SU-DHL-6 (cell line): ENCODE measurements around the gene CUL9.
A peak's percentile ranks its signal among the peaks of the same experiment; 100 is the strongest.

Experiments
- H2AFZ ChIP-seq: fragments of 200-600 bp; sonication (generic); 2 replicates; pipeline ENCODE4 v1.6.1; 2014; ENCODE audit warnings: low read depth, mild to moderate bottlenecking, moderate library complexity, mixed read lengths, antibody characterized with exemption, low read length; ENCODE audit not compliant: severe bottlenecking
- H3F3A ChIP-seq: fragments of 200-600 bp; shearing (Covaris generic); 2 replicates; pipeline ENCODE4 v1.6.0; 2016; ENCODE audit warnings: antibody characterized with exemption, mild to moderate bottlenecking; ENCODE audit not compliant: insufficient read depth
- H3K27ac ChIP-seq: fragments of 200-600 bp; sonication (generic); 2 replicates; pipeline ENCODE4 v1.5.1; 2016; ENCODE audit warnings: low read depth, mild to moderate bottlenecking, low read length, moderate library complexity, mixed read lengths
- H3K27me3 ChIP-seq: fragments of 200-600 bp; sonication (generic), shearing (Covaris generic); 2 replicates; pipeline ENCODE4 v1.6.0; 2014; ENCODE audit warnings: mild to moderate bottlenecking, low read length
- H3K36me3 ChIP-seq: fragments of 200-600 bp; sonication (generic); 2 replicates; pipeline ENCODE4 v1.6.1; 2014; ENCODE audit warnings: mild to moderate bottlenecking, low read length, mixed read lengths
- H3K4me2 ChIP-seq: fragments of 300-600, 200-600 bp; shearing (Covaris generic), sonication (generic); 2 replicates; pipeline ENCODE4 v1.6.0; 2014; ENCODE audit warnings: low read length, low read depth, mild to moderate bottlenecking; ENCODE audit not compliant: poor library complexity, severe bottlenecking
- H3K4me3 ChIP-seq: fragments of 200-600 bp; sonication (generic); 2 replicates; pipeline ENCODE4 v1.5.1; 2014; ENCODE audit warnings: antibody characterized with exemption, low read length, mild to moderate bottlenecking, mixed read lengths; ENCODE audit not compliant: insufficient read depth, poor library complexity, severe bottlenecking
- H3K79me2 ChIP-seq: fragments of 200-600 bp; sonication (generic); 2 replicates; pipeline ENCODE4 v1.6.1; 2014; ENCODE audit warnings: mild to moderate bottlenecking, low read length, moderate library complexity; ENCODE audit not compliant: insufficient read depth
- H3K9ac ChIP-seq: fragments of 200-600 bp; sonication (generic); 2 replicates; pipeline ENCODE4 v1.7.0; 2014; ENCODE audit warnings: mild to moderate bottlenecking, low read length
- H3K9me2 ChIP-seq: fragments of 200-600 bp; sonication (generic); replicated peaks from 2 replicates; pipeline ENCODE4 v1.6.1; 2014; ENCODE audit warnings: low read length; ENCODE audit not compliant: insufficient read depth
- H3K9me3 ChIP-seq: fragments of 200-600 bp; sonication (generic); 2 replicates; pipeline ENCODE4 v1.6.1; 2014; ENCODE audit warnings: low read length, mixed read lengths; ENCODE audit not compliant: insufficient read depth
- H4K20me1 ChIP-seq: fragments of 200-600 bp; sonication (generic); 2 replicates; pipeline ENCODE4 v1.6.1; 2014; ENCODE audit warnings: low read depth, mild to moderate bottlenecking, antibody characterized with exemption, low read length, moderate library complexity, mixed read lengths
- EZH2phosphoT487 ChIP-seq: fragments of 200-600 bp; sonication (generic), shearing (Covaris generic); conservative IDR thresholded peaks from 2 replicates; pipeline ENCODE4 v1.6.1; 2018; ENCODE audit warnings: mild to moderate bottlenecking, antibody characterized with exemption, low read length, moderate library complexity, mixed read lengths
- TF ChIP-seq, protein P1 (sequence below): fragments of 200-600 bp; sonication (generic); IDR thresholded peaks from one replicate; pipeline ENCODE4 v1.5.1; 2017; ENCODE audit warnings: antibody characterized with exemption, mild to moderate bottlenecking, low read length, moderate library complexity; ENCODE audit not compliant: insufficient read depth, poor library complexity, severe bottlenecking

CUL9 gene

GRCh38 chr6:43163899-43164298 is 18.1 kb upstream of the CUL9 start:
- Histone ChIP-seq H3K4me2 (no peak overlapping the region), H3K27me3 (no peaks in the 10 kb centered on the region), H3K27ac (no peak overlapping the region), H3K36me3 (no peaks in the 10 kb centered on the region), H3K79me2 (no peaks in the 10 kb centered on the region), H3K9ac (no peak overlapping the region), H3F3A (0 out of 2 replicates have a peak, but pooled peaks cover 2% of the 10 kb centered on the region), H2AFZ (no peak overlapping the region), H3K9me3 (no peaks in the 10 kb centered on the region), H4K20me1 (no peaks in the 10 kb centered on the region), H3K9me2 (no peaks in the 10 kb centered on the region), H3K4me3 (no peak overlapping the region)
- TF ChIP-seq, protein P1, sequence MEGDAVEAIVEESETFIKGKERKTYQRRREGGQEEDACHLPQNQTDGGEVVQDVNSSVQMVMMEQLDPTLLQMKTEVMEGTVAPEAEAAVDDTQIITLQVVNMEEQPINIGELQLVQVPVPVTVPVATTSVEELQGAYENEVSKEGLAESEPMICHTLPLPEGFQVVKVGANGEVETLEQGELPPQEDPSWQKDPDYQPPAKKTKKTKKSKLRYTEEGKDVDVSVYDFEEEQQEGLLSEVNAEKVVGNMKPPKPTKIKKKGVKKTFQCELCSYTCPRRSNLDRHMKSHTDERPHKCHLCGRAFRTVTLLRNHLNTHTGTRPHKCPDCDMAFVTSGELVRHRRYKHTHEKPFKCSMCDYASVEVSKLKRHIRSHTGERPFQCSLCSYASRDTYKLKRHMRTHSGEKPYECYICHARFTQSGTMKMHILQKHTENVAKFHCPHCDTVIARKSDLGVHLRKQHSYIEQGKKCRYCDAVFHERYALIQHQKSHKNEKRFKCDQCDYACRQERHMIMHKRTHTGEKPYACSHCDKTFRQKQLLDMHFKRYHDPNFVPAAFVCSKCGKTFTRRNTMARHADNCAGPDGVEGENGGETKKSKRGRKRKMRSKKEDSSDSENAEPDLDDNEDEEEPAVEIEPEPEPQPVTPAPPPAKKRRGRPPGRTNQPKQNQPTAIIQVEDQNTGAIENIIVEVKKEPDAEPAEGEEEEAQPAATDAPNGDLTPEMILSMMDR: no peak
- TF ChIP-seq EZH2phosphoT487: no peak

- Histone ChIP-seq H3K9me3 (no peaks in the 10 kb centered on the region), H3K79me2 (peaks cover 24% of the 10 kb centered on the region), H3F3A (peaks cover 25% of the 10 kb centered on the region), H3K4me3 (peak overlapping the region; percentile 56), H3K4me2 (peak overlapping the region; percentile 69), H2AFZ (peak overlapping the region; percentile 50), H3K9ac (peak overlapping the region; percentile 90), H3K36me3 (peaks cover 7% of the 10 kb centered on the region), H3K9me2 (no peaks in the 10 kb centered on the region), H4K20me1 (peaks cover 5% of the 10 kb centered on the region; the same call in 1 of the 2 replicates), H3K27me3 (no peaks in the 10 kb centered on the region), H3K27ac (peak overlapping the region; percentile 30; the same call in 1 of the 2 replicates)
- no peak for TF ChIP-seq EZH2phosphoT487
- TF ChIP-seq, protein P1: no peak
These were observed 11.5 kb upstream of the CUL9 start for GRCh38 chr6:43170417-43170930.

DNA sequence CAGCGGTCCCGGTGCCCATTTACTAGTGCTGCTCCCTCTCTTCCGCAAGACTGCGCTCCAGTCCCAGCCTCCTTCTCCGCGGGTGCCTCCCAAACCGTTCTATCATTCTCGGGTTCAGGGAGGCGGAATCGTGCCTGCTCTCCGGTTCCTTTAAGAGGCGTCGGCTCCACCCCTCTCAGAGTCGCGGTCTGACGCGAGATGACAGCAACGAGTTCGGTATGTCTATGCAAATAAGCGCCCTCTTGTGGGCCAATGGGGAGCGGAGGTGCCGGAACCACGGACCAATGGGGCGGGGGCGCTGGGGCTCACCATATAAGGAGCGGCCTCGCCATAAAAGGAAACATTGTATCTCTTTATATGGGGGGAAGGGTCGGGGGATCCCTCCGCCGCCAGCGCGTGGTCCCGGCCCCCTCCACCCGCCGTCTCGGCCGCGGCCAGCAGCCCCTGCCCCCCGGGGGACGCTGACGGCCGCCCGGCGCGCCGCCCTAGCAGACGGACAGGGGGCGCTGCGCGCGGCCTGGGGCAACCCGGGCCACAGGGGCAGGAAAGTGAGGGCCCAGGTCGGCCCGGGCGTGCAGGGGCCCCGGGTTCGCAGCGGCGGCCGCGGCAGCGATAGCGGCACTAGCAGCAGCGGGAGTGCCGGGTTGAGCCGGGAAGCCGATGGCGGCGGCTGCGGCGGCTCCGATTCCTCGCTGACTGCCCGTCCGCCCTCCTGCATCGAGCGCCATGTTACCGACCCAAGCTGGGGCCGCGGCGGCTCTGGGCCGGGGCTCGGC is 10.9 kb upstream of the CUL9 start, which contains the start of gene SRF:
TSS of gene SRF (plus strand) at position 339 of the 776 bp plus-strand sequence. CDS start at position 727, 388 bp downstream.
- H3K36me3 ChIP-seq: peaks cover 10% of the 10 kb centered on the region
- TF ChIP-seq, protein P1: peak; percentile 88
- TF ChIP-seq EZH2phosphoT487: no peak
- peak within 1 kb of the TSS; percentile 50 for H2AFZ ChIP-seq
- H4K20me1 ChIP-seq: peaks cover 5% of the 10 kb centered on the region; the same call in 1 of the 2 replicates
- peak within 1 kb of the TSS; percentile 90 for H3K9ac ChIP-seq
- peaks cover 28% of the 10 kb centered on the region for H3K79me2 ChIP-seq
- no peaks in the 10 kb centered on the region for H3K9me2 ChIP-seq
- H3K27me3 ChIP-seq: no peaks in the 10 kb centered on the region
- H3K27ac ChIP-seq: peak within 1 kb of the TSS; percentile 68
- peak within 1 kb of the TSS; percentile 77 for H3K4me2 ChIP-seq
- peak within 1 kb of the TSS; percentile 91 for H3K4me3 ChIP-seq
- no peaks in the 10 kb centered on the region for H3K9me3 ChIP-seq
- H3F3A ChIP-seq: peaks cover 25% of the 10 kb centered on the region
